Activated CD4-positive, alpha-beta T cell treated with anti-CD3 and anti-CD28 coated beads, Interleukin-2, amount 50 U/mL, for 1 hour (primary cell): ENCODE data around the gene MBTPS1.

Experiments used
- DNase-seq: peaks from one replicate; pipeline ENCODE4 v3.0.0-alpha.2; 2020

Gene MBTPS1

DNA sequence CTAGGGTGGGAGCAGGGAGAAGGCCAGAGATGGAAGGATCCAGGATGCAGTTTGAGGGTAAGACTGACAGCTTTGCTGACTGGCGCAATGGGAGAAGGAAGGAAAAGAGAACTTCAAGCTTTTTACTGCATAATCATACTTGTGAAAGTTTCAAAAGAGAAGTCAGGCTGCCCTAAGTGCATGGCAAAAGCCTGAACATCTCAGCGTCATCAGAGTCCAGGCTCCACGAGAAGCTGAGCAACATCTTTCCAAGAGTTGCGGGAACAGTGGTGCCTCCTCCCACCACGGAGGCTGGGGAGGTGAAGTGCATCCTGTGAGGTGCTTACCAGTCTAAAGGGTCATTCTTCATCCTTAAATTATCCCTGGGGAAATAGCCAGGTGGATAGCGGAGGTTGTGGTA is 47.2 kb downstream of the MBTPS1 start:
- DNase-seq, result no peak

DNA sequence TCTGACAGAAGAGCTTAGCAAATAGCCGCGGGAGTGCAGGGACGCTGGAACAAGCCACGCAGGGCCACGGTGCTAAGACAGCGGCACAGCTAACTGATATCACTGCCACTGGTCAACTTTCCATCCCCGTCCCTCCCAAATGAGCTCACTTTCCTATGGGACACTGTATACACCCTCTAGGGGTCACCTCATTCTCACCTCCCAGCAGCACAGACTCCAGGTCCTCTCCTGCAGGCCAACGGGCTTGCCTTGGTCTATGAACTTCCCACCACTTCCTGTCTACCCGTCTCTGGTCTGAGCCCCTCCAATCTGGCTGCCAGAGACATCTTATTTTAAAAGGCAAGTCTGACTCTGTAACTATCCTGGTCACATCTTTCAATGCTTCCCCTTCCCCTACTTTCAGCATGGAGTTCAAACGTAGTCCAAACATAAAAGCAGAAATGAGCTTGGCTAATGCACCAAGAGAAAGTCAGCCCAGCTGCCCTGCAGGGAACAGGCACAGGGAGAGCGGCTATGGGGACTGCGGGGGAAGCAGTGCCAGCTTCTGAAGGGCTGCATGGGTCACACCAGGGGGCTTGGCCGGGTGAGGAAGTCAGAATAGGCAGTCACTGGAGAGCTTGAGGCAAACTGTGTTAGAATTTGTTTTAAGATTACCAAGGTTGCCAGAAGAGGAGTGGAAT is 47.8 kb downstream of the MBTPS1 start:
- DNase-seq, result no peak

DNA sequence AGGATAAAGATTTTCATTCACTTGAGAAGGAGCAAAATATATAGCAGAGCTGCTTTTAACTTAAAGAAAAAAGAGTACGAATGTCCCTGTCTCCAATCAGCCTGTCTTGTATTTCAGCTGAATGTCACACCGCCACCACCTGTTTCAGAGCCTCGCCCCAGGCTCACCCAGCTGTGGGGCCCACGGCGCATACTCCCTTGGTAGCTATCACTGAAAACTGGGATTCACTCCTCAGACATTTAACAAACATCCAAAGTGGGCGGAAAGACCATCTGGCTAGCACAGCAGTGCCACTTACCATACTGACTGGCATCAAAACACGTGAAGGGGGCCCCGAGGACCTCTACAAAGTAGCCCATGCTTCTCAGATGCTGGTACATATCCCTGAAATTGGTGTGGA is 48.7 kb downstream of the MBTPS1 start:
- DNase-seq, result no peak

DNA sequence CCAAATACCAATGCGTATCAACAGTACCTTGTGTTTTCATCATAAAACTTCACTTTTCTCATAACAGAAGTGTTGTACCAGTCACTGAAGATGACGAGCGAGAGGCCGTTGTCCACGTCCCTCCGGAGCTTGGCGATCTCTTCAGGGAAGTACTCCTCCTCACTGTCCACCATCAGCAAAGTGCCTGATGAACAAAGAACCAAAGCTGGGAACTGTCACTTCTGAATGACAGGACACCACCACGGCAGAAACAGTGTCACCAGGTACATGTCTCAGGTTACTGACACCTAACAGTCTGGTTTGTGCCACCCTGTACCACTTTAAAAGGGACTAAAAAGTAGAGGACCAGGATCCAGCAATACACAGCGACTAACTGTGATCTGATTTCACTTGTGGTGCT is 49.1 kb downstream of the MBTPS1 start:
- DNase-seq, result no peak

DNA sequence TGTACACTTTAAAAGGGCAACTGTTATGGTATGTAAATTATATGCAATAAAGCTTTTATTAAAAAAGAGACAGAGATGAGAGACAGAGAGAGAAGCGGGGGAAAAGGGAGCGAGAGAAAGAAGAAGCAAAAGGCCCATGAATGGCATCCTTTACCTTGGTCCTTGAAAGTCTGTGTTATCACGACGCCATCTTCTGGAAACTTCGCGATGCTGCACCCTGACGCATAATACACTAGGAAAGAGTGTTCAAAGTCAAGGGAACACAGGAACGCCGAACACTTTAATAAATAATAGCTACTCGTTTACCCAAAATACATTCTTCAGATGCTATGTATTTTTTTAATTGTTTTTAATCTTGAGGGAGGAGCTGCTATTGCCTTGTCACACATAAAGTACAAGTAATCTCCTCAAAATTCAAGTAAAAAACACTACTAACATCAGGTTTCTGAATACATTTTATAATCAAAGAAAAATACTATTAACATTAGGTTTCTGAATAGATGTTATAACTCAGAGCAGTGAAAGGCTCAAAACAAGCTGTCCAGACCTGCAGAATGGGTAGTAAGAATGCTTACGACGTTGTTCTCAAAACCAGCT is 51.1 kb downstream of the MBTPS1 start:
- no peak for DNase-seq

DNA sequence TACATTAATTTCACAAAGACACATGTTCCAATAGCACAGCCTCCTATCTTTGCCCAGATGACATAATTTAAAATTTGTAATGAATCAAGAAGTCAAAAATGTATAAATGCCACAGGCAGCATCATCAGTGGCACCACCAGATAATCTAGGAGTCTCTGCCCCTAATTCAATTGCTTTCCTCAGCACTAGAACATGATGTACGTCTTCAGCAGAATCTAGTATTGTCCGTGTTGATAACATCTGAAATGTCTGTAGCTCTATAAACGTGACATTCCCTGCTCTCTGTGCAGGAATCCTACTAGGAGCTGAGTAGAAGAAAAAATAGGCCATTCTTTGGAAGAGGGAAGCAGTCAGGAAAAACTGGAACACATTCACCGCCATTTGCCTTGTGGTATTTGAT is 52.8 kb downstream of the MBTPS1 start:
- DNase-seq, result no peak

DNA sequence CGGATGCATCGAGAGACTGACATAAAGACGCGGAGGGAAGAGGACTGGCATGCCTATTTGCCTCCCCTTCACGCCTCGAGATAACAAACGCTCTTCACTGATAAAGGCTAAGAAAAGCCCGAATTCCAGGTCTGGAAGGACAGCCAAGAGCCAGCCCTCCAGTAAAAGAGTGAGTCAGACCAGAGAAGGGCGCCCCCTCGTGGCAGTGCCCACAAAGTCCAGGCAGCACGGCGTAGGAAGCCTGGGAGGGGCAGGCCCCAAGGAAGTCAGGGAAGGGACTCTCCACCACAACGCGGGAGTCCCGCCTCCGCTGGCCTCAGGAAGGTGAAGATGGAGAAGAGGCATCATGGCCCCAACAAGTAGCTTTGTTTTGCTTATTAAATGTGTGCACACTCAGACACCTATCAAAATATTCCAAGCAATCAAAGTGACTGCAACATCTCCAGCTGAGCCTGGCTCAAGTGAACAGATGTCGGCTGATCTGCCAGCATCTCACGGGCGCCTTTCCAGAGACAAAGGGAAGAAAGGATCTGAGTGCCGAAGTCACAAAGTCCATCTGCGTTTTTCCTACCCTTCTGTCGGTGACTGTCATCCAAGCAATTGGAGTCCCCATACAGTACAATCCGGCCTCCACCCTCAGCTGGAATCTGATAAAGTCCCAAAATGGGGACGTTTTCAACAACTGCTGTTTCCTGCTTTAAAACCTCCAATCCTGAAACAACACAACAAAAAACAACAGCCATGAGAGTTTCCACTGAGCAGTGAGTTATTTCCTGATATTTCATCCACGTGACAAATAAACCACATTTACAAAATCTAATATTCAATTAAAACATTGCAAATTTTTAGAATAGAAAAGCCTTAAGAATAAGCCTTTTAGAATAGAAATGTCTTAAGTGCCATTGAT is 53.8 kb downstream of the MBTPS1 start:
- peak; percentile 65 for DNase-seq

DNA sequence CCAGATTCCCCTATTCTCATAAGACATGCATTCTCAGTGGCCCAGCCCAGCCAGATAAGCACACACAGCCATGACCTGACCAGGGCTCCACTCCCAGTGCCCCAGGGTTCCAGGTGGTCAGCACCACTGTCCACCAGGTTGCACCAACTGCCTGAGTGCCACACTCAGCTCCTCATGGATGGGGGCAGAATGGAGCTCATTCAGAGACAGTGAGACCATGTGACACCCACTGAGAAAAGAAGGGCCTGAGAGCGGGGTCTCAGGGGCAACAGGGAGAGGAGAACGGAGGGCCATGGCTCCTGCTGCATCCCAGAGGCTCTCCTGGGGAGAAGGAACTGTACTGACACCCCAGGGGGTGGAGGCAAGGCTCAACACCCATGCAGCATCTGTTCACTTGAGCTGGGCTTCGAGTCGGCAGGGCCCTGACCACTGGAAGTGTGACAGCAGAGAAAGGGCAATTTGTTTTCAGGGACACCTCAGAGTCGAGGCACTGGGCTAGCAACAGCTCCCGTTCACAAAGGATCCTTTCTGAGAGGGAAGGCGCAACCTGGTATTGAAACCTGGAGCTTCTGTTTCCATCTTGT is 55.4 kb downstream of the MBTPS1 start:
- no peak for DNase-seq

DNA sequence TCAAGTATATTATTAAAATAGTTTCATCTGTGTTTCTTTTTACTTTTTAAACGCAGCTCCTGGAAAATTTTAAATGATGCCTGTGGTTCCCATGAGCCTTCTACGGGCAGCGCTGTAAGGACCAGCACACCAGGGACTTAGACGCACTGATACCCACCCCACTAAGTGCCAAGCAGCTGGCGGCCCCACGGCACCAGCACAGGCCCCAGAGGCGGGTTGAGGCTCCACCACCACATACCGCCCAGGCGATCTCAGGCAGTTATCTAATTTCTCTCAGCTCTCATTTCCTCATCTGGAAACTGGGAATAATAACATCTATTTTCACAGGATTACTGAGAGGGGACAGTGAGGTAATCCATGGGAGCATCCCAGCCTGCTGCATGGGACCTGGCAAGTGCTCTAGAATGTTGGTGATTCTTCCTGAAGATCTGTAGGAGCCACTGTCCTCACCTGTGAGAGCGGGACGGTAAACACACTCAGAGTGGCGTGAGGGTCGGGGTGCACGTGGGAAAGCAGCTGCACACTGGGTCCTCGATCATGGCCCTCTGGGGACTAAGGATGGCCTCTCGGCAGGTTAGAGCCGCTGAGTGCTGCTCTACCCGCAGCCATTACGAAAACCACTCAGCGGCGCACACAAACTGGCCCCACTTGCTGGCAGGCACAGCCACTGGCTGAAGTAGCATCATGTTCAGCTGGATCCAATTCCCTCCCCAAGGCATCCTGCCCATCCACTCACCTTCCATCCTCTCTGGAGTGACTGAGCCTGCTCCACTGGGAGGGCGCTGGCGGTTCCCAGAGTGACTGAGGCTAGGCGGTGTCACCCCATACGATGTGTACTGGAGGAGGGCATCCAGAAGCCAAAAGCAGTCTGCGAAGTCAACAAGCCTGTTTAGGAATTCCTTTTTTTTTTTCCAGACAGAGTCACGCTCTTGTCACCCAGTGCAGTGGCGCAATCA is 56.5 kb downstream of the MBTPS1 start:
- DNase-seq, result no peak

DNA sequence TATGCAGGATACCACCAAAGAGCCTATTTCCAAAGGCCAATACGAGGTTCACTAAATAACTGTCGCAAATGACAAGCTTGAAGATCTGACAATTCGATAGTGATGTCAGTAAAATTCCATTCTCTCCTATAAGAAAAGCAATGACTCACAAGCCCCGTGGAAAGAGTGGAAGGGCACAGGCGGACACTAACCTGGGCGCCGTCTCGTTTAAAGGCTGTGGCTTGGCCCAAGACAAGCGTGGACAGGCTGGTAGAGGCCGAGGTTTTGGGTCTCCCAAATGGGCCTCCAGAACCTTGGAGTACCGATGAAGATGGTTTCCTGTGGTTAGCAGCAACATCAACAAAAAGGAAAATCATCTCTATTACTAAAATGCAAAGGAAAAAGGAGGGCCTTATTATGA is 57.6 kb downstream of the MBTPS1 start:
- no peak for DNase-seq

DNA sequence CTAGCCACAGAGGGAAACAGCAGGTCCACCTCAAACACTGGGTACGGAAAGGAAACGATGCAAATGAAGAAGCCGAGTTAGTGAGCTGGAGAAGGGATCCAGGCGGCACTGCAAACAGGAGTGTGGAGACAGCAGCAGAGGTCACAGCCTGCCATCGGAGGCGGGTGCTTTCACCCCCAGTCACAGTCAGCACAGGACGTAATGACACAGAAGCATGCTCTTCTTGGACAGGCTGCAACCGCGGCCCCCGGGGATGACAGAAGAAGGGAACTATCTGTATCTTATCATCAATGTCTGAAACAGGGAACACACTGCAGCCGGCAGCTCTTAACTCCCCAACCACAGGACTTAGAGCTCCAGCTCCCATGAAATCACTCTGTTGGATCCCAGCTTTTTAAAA is 58.1 kb downstream of the MBTPS1 start:
- no peak for DNase-seq

DNA sequence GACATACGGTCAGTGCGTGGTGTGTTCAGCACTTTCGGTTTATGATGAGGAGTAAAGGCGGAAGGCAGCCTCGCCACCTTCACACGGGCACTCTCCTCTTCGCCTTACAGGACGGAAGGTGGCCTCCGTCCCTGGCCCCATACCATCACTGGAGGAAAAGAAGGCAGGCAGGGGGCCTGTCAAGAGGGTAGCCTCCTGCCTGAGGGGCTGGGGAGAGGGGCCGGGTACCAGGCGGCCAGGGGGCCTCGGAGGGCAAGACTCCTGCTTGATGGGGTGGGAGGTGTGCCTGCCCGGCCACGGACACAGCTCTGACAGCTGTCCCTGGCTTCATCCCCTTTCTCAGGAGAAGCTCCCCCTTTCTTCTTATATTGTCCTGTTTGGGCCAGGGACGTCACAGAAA is 58.5 kb downstream of the MBTPS1 start:
- DNase-seq, result no peak

DNA sequence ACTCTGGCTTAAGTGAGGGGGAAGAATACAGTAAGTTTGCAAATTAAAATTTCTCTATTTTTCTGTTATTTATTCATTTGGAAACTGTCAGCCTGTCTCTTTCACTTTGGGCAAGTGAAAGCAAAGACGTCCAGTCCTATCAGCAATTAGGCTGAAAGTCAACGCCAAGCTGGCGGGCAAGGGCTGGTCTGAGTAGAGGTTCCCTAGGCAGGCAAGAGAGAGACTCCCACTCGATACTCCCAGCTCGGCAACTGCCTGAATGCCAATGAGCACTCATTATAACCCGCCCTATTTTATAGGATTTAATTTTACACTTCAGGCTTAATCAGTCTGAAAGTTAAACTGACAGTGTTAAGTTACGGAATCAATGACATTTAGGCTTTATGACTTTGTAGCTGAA is 59.8 kb downstream of the MBTPS1 start:
- DNase-seq, result no peak

DNA sequence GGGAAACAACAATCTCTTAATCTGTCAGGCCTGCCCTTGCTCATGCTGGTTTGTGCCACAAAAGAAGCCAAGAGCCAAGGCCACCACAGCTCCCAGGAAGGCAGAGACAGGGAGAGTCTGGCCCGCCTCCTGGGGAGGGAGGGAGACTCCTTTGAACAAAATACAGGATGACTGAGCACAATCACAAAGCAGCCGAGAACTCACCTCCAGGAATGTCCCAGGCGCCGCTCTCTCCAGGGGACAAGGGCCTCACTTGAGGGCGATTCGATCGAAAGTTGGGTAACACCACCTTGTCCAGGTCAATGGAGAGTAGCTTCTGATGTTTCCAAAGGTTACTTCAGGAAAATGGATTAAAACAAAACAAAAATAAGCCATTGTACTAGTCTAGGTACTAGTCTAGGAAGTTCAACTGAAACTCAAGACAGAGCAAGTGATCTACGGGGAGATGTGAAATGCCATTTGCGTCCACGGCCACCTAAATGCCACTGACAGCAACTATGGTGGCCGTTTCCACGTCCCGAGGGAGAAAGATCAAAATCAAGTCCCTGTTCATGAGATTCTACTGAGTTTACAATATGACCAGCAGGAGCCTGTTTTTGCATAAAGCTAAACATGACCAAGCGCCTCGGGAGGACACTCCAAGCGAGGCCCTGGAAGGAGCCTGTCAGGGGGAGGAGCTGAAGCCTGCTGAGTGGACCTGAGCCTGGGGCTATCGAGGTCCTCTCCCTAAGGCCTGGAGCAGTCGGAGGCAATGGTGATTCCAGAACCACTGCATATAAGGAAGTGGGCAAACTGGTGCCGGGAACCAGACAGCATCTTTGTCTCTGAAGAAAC is 60.7 kb downstream of the MBTPS1 start:
- no peak for DNase-seq

DNA sequence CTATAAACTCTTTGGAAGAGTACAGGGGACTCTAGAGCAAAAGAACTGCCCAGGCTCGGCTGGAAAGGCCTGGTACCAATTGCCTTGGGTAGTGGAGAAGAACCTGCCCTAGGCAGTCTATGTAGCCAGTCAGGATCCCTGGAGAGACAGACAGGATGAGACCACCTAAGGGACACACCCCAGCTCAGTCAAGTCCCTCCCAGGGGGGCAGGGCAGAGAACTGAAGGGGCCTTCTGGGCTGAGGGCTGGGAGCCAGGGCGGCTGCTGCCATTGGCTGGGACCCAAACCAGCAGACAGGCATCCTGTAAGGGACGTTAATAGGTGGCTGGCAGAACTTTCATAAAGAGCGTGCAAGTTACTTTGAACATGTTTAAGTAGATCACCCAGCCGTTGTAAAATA is 61.4 kb downstream of the MBTPS1 start:
- no peak for DNase-seq

DNA sequence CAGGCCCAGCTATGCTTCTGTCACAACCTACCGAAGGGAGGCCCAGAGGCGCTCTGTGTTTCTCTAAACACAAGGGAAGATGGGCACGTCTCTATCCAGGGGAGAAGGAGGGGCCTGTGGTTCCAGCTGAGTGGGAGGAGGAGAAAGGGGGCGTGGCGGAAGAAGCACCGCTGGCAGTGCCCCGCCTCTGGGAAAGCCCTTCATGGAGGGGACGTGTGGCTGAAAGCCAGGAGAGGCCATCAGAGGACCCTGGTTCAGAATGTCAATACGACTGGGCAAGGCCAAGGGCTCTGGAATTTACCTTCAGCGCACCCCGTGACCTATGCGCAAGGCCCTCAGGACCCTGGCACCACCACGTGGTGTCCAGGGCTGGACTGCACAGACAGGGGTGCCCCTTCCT is 61.8 kb downstream of the MBTPS1 start:
- no peak for DNase-seq

DNA sequence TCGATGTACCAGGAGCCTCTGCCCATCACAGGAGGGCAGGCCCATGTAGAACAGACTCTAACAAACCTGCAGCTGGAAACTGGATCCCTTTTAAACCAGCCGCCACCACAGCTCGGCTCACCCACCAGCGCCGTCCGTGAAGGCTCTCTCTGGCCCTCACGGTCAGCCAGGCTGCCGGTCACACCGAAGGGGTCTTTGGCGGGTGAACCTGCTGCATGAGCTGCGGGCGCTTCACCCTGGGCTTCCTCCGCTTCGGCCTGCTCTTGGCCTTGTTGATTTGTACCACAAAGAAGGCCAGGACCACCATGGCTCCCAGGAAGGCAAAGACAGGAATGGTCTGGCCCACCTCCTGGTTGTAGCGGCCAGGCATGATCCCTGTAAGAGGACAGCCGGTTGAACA is 62.5 kb downstream of the MBTPS1 start:
- no peak for DNase-seq

DNA sequence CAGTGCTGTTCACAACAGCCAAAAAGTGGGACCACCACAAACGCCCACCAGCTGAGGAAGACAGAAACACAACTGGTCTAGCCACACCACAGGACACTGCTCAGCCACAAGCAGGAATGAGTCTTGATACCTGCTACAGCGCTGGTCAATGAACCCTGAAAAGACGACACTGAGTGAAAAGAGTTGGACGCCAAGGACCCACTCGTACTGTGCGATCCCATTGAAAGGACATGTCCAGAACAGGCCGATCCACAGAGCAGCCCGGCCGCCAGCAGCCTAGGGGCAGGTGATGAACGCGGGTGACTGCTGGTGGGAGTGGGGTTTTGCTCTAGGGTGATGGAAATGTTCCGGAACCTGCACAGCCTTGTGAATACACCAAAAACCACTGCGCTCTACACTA is 63.5 kb downstream of the MBTPS1 start:
- no peak for DNase-seq

DNA sequence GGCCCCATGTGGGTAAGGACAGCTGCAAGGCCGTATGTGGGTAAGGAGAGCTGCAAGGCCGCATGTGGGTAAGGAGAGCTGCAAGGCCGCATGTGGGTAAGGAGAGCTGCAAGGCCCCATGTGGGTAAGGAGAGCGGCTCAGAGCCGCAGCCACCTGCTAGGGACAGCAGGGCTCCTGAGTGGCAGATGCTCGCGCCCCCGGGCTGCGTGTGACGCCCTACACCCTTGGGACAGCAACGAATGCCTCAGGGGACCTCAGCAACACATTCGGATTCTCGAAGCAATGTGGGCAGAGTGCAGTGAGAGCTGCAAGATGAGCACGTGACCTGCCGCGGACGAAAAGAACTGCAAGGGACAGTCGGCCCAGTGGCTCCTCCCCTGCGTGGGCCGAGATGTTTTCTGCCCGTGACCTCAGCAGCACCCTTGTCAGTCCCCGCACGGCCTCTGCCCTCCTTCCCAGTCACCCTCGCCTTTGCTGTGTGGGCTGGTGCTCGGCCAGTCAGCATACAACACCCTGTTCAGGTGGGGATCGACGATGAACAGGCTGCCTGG is 64.6 kb downstream of the MBTPS1 start:
- no peak for DNase-seq

DNA sequence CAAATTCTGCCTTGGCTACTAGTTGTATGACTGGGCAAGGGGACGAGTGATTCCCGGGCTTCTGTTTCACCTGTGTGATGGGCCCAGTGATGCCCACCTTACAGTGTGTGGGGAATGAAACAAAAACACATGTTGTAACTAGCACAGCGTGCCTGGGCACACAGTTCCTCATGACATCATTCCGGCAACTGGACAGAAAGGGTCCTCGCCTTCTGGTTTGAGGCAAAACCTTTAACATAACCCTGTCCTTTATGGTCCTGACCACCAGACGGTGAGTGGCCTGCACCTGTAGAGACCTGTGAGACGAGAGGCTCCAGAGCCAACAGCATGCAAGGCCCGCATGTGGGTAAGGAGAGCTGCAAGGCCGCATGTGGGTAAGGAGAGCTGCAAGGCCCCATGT is 66.4 kb downstream of the MBTPS1 start:
- DNase-seq, result no peak

DNA sequence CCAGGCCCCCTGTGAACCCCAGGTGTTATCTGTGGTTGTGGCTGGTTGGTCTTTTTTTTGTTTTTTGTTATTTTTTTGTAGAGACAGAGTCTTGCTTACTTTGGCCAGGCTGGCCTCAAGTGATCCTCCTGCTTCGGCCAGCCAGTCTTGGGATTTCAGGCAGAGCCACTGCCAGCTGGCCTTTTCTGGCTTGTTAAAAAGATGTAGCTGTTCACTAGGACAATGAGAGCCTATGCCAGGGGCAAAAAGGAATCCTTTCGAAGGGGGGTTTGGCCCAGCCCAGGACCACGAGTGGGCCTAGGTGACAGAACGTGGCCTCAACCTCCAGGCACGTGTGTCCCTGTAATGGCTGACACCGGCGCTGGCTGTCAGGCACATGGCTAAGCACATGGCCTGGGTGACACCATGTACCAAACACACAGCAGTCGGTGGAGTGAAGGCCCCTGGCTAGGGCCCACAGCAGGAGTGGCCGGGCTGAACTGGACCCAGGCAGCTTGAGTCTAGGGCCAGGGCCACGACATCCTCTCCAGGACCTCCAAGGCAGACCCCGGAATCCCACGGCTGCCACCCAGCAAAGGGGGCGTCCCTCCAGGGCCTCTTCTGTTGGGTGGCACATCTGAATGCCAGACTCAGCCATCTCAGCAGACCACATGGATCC is 67.2 kb downstream of the MBTPS1 start:
- DNase-seq, result no peak
